Measurements from ENCODE around the gene SIRPB2. TPM values are rescaled to one million over a fixed set of nuclear protein-coding genes. Genes with fewer than 3 reads are reported as not detected.
A peak's percentile ranks its signal among the peaks of the same experiment; 100 is the strongest.

Gene SIRPB2
- total and polyA plus RNA-seq, 8 donors = 0.09 to 3.4 (median 0.57) TPM

DNA sequence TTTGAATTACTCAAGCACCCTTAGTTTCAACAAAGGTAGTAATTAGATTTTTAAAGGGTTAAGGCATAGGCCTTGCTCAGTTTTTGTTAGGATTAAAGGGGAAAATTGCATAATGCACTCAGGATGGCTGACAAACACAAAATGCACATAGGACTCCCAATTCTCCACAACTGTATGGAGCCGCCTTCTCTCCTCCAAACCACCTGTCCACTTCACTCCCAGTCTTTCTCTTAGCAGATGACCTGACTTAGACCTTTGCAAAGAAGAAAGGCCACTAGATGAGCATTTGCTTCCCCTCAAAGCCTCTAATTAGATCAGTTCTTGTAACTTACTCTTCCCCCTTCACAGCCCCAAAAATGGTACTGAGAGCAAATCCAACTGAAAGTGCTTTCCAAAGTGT, 44.7 kb downstream of the SIRPB2 start:
- peaks cover 4 to 92% (median 54%) of the 10 kb centered on the region in 3 donors for H3K36me3 ChIP-seq
- 95 to 100% methylated on average over 1 of the region's 1 CpG for WGBS, 2 donors
- intact Hi-C loops (cut with DNase I) = loop anchor here in 1 of 3 donors (10.0 kb wide), 1 partner anchor 132 kb away; no protein-coding TSS in a partner anchor
- no peak for ATAC-seq
- no peak for FAIRE-seq
- DNase-seq = no peak
- no peaks in the 10 kb centered on the region for H3K9me3 ChIP-seq
- no peak overlapping the region for H3K27ac ChIP-seq
- no peak overlapping the region for H3K4me3 ChIP-seq
- TF ChIP-seq, protein P1, sequence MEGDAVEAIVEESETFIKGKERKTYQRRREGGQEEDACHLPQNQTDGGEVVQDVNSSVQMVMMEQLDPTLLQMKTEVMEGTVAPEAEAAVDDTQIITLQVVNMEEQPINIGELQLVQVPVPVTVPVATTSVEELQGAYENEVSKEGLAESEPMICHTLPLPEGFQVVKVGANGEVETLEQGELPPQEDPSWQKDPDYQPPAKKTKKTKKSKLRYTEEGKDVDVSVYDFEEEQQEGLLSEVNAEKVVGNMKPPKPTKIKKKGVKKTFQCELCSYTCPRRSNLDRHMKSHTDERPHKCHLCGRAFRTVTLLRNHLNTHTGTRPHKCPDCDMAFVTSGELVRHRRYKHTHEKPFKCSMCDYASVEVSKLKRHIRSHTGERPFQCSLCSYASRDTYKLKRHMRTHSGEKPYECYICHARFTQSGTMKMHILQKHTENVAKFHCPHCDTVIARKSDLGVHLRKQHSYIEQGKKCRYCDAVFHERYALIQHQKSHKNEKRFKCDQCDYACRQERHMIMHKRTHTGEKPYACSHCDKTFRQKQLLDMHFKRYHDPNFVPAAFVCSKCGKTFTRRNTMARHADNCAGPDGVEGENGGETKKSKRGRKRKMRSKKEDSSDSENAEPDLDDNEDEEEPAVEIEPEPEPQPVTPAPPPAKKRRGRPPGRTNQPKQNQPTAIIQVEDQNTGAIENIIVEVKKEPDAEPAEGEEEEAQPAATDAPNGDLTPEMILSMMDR (IDR thresholded peaks at IDR 0.05) = no peak
- H3K4me1 ChIP-seq = no peaks in the 10 kb centered on the region
- no peaks in the 10 kb centered on the region for H3K27me3 ChIP-seq

DNA sequence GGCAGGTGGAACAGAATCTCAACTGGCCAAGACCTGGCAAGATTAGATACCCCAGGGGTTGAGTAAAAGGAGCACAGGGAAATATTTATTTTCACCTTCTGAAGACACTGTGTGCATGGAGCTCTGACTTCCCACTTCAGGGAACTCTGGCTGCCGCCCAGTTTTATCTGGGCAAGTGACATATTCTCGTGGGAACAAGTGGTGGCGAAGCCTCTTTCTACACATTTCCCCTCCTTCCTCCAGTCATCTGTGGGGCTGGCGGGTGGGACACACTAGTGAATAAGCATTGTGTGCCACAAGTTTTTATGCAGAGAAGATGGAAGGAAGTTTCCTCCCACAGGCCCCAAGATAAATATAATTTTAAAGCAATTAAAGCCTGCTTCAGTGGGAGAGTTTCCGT, 48.1 kb downstream of the SIRPB2 start:
- Histone ChIP-seq H3K4me3 (no peak overlapping the region), H3K27ac (no peak overlapping the region), H3K27me3 (no peaks in the 10 kb centered on the region), H3K4me1 (no peaks in the 10 kb centered on the region), H3K36me3 (peaks cover 4 to 59% (median 31%) of the 10 kb centered on the region in 3 donors), H3K9me3 (no peaks in the 10 kb centered on the region)
- ATAC-seq (no peak), FAIRE-seq (no peak), DNase-seq (no peak)
- TF ChIP-seq, protein P1 (IDR thresholded peaks at IDR 0.05) = no peak
- WGBS, 2 donors = 78 to 82% methylated on average over 5 of the region's 5 CpGs
- intact Hi-C loops (cut with DNase I) = loop anchor here in 2 of 3 donors (5.0 to 10.0 kb wide), 2 partner anchors 128 to 136 kb away; no protein-coding TSS in a partner anchor

DNA sequence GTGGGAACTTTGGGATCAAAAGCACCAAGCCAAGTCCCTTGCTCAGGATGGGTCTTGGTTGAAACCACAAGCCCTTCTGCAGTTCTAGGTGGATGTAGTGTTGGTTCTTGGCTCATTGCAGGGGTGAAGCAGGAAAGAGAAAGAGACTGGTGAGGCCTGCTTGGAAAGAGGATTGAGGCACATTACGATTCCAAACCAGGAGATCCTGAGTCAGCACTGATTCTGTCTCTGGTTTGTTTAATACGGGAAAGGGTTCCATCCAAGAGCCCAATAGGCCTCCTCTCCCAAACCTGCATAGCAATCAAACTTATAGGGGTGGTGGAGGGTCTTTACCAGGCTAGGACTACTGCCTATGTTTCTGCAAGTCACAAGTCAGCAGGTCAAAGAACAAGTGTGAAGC, 48.9 kb downstream of the SIRPB2 start:
- Histone ChIP-seq H3K4me1 (no peaks in the 10 kb centered on the region), H3K36me3 (peaks cover 4 to 52% (median 30%) of the 10 kb centered on the region in 3 donors), H3K9me3 (no peaks in the 10 kb centered on the region), H3K4me3 (no peak overlapping the region), H3K27ac (no peak overlapping the region), H3K27me3 (no peaks in the 10 kb centered on the region)
- DNase-seq (no peak), ATAC-seq (no peak), FAIRE-seq (no peak)
- TF ChIP-seq, protein P1 (IDR thresholded peaks at IDR 0.05) = no peak
- WGBS, 2 donors = 91 to 97% methylated on average over 2 of the region's 2 CpGs
- intact Hi-C loops (cut with DNase I) = loop anchor here in 2 of 3 donors (5.0 to 10.0 kb wide), 2 partner anchors 128 to 135 kb away; no protein-coding TSS in a partner anchor

- TF ChIP-seq, protein P1 (IDR thresholded peaks at IDR 0.05) = no peak
- 74 to 76% methylated on average over 3 of the region's 3 CpGs for WGBS, 2 donors
- no peaks in the 10 kb centered on the region for H3K9me3 ChIP-seq
- FAIRE-seq = no peak
- no peak for ATAC-seq
- H3K4me3 ChIP-seq = no peak overlapping the region
- no peaks in the 10 kb centered on the region for H3K4me1 ChIP-seq
- H3K27ac ChIP-seq = no peak overlapping the region
- no peaks in the 10 kb centered on the region for H3K27me3 ChIP-seq
- DNase-seq = no peak
- intact Hi-C loops (cut with DNase I) = loop anchor here in 2 of 3 donors (5.0 to 10.0 kb wide), 2 partner anchors 126 to 134 kb away; no protein-coding TSS in a partner anchor
- H3K36me3 ChIP-seq = peaks cover 4 to 40% (median 30%) of the 10 kb centered on the region in 3 donors
Observed at GRCh38 chr20:1441133-1441532, 50.1 kb downstream of the SIRPB2 start.

DNA sequence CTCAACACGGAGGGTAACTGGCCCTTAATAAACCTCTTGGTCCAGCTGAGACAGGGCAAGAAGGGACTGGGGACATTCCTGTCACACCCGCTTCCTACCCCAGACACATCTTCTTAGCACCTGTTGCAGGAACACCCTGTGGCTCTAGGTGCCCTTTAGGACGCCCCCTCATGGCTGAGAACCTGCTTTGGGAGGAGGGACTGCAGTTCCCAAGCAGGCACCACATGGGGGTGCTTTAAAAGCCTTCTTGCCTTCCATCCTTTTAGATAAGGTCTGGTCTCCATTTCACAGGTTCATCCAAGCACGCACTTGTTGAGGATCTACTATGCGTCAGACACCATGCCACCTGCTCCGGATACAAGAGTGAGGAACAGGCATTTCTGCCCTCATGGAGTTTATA, 51.2 kb downstream of the SIRPB2 start:
- no peak for DNase-seq
- Histone ChIP-seq H3K27me3 (no peaks in the 10 kb centered on the region), H3K4me3 (no peak overlapping the region), H3K4me1 (no peaks in the 10 kb centered on the region), H3K27ac (no peak overlapping the region), H3K36me3 (peaks cover 4 to 30% (median 25%) of the 10 kb centered on the region in 3 donors), H3K9me3 (no peaks in the 10 kb centered on the region)
- intact Hi-C loops (cut with DNase I) = loop anchor here in 2 of 3 donors (5.0 to 10.0 kb wide), 2 partner anchors 125 to 133 kb away; no protein-coding TSS in a partner anchor
- TF ChIP-seq, protein P1 (IDR thresholded peaks at IDR 0.05) = no peak
- ATAC-seq = peak in 2 of 4 donors; percentile 22 to 40
- FAIRE-seq = no peak
- 72 to 77% methylated on average over 6 of the region's 6 CpGs for WGBS, 2 donors

Data from pancreas (tissue), 10 donors.